GM21423 (cell line): ENCODE measurements around the gene METAP1.
A peak's percentile ranks its signal among the peaks of the same experiment; 100 is the strongest.
"Not testable (repeated sequence)": the region's sequence is repeated elsewhere in the genome, so short reads cannot be mapped to it uniquely, and the experiment has no call there.

Experiments
- ATAC-seq: cut with Tn5 transposase; IDR thresholded peaks from one replicate; pipeline ENCODE4 v1.9.1; 2021; ENCODE audit warnings: mild to moderate bottlenecking, moderate library complexity; ENCODE audit not compliant: unreplicated experiment

METAP1 gene

DNA sequence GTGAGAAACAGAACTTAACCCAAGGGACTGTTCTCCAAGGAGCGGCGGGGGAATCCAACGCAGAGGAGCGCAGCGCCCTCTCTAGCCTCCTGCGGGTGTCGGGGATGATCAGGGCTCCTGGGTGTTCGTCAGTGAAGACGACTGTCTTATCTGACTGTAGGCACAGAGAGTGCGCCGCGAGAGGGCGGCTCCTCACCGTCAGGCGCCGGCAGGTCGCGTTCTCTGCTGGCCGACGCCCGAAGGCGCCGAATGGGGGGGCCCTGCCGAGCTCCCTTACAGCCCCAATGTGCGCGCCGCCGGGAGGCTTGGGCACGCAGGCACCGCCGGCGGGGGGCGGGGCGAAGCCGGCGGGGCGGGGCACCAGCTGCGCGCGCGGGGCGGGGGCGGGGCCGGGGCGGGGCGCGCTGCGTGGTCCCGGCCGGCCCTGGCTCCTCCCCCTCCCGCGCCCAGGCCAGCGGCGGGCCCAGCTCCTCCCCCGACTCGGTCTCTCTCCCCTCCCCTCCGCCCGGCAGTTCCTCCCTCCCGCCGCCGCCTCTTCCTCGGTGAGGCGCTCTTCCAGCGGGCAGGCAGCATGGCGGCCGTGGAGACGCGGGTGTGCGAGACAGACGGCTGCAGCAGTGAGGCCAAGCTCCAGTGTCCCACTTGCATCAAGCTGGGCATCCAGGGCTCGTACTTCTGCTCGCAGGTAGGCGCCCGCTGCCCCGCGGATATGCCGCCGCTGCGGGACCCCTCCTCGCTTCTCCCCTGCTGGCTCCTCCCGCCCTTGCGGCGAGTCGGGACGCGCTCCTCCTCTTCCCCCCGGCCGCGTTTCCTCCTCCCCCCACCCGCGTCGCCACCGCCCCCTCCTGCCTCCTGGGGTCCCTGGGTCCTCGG lies at the start of gene METAP1:
METAP1 (plus strand) TSS at position 539 of the 873 bp plus-strand sequence; CDS start at position 572, 33 bp downstream.
- ATAC-seq = peak; percentile 90

DNA sequence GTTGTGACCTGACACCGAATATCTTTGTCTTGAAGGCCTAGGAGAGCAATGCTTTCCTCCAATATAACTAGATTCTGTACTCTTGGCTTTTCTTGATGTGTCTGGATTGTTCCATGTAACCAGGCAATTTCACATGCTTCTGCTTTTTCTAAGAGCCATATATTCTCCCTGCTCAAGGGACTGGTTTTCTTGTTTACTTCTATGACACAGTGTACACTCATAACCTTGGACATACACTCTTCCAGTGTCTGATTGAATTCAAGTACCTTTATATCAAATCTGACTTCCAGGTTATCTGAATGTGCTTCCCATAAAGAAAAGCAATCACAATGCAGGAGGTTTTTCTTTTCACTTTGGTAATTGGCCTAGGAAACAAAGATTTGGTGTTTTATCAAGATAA lies 49.2 kb upstream of the METAP1 start:
- ATAC-seq = no peak

DNA sequence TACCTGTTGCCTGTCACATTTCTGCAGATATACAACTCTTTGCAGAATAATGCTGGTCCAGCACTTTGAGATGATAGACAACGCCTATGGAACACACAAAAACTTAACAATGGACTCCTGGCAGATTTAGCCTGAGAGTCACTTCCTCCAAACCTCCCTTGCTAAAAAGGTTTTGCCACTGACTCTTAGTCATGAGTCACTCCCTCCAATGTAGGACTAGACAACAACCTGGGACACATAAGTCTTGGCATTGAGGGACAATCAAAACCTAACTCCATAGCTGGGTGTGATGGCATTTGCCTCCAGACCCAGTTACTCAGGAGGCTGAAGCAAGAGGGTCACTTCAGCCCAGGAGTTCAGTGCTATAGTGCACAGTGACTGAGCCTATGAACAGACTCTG lies 44.6 kb upstream of the METAP1 start:
- ATAC-seq = no peak

DNA sequence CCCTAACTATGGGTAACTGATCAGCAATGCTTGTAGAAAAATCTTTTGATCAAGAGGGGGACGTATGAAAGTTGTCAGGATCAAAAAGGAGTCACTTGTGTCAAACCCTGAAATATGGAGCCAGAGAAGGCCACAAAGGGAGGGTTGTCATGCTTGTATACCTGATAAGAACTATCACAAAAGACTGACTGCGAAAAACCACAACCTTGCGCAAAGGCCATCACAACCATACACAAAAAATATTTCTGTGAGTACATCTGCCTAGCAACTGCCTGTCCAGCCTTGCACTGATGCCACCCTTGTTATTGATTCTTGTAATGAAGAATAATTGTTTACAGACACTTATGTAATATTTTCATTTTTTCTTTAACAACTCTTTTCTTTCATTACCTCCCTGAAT lies 43.8 kb upstream of the METAP1 start:
- no peak for ATAC-seq

DNA sequence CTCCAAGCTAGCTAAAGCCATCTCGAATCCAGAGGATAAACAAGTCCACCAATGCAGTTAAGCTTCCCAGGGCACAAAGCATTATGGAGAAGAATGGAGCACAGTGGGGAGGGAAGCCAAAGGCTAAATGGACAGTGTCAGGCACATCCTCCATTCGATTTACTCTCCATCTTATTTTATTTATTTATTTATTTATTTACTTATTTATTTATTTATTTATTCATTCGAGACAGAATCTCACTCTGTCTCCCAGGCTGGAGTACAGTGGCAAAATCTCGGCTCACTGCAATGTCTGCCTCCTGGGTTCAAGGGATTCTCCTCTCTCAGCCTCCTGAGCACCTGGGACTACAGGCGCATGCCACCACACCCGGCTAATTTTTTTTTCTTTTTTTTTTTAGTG lies 40.3 kb upstream of the METAP1 start:
- ATAC-seq = no peak

DNA sequence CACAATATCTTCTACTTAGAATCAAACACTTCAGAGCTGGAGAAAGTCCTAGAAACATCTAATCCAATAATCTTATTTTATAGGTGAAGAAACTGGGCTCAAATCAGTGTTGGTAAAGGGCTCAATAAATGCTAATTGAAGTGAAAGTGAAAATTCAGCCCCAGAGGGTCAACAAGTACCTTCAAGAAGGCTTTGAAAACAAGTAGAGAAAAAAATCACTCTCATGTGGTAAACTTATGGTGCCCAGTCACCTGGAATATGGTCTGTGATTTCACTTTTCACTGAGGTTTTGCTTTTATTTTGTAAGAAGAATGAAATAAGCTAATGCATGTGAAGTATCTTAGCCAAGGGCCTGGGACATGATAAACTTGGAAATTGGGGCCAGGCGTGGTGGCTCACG lies 37.5 kb upstream of the METAP1 start:
- ATAC-seq = no peak

DNA sequence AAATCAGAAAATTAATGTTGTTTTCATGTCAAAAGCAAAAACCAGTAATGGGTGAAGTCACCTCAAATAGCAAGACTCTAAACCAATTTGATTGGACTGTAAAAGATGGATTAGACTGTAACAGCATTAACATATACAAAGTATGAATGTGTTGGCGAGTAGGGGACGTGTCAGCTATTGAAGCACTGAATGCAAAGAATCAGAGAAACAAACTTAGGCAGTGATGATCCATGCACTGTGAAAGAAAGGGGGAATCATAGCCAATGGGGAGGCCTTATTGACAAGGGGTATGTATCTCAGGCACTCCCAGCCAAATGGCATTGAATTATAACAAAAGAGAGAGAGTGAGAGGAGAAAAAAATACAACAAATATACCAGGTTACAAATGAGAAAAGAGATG lies 36.1 kb upstream of the METAP1 start:
- ATAC-seq = no peak

DNA sequence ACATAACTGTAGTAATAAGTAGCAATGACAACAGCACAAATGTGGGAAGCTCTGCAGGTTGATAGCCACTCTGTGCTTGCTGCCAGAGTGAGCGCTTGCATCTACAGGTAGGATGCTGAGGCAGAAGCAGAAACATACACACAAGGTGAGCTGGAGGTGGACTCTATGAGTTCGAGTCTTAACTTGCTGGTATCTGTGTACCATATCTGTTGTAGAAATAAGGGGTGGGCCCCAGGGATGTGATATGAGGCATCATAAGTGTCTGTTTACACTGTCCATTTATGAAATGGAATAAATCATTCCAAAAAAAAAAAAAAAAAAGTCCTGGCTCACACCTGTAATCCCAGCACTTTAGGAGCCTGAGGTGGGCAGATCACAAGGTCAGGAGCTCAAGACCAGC lies 33.8 kb upstream of the METAP1 start:
- no peak for ATAC-seq

DNA sequence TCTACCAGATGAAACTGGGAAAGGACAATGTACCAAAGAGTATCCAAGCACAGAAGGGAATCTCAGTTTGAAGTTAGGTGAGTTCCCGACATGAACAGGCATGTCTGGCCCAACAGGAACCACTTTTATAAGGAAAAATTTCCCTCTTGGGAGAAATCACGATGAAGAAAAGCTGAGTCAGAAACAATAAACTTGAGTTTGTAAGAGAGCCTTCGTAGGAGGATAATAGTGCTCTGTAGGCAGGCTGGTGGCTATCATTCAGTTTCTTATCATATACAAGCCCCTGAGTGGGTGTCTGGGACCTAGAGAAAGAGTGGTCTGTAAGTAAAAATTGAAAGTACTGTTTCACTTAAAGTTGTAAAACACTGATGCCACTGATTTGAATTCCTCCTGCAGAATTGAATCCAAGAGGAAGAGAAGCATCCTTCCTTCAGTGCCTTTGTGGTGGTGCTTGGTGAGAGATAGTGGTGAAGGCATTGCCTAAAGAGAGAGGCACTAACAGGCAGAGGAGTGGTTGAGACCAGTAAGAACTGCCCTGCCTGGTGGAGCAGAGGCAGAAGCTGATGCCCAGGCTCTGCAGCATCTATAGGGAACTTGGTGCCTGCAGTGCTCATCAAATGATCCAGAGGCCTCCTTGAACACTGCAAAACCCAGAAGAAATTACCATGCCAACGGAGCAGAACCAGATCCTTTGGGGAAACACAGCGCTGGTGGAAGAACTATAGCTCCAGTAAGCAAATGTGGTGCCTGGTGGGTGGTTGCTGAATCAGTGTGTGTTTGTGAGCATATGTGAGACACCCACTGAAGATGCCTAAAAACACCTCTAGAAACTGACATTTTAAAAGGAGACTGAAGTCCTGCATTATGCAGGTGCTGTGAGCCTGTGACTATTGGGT lies 31.7 kb upstream of the METAP1 start:
- no peak for ATAC-seq

DNA sequence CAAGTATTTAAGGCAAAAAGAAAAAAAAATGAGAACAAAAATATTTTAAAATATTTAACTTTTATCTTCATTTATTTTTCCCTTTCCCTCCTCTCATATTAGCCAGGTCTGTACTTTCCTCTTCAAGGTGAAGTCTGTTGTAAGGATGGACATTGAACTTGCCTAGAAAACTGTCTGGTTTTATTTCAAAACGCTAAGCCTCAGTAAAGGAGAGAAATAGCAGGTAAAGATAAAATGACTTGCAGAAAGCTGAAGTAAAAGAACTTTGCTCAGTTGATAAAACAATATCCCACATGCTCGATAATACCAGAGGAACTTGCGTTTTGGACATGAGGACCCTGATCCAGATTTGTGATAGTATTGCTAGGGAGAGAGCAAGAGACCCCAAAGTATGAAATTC lies 28.6 kb upstream of the METAP1 start:
- no peak for ATAC-seq

DNA sequence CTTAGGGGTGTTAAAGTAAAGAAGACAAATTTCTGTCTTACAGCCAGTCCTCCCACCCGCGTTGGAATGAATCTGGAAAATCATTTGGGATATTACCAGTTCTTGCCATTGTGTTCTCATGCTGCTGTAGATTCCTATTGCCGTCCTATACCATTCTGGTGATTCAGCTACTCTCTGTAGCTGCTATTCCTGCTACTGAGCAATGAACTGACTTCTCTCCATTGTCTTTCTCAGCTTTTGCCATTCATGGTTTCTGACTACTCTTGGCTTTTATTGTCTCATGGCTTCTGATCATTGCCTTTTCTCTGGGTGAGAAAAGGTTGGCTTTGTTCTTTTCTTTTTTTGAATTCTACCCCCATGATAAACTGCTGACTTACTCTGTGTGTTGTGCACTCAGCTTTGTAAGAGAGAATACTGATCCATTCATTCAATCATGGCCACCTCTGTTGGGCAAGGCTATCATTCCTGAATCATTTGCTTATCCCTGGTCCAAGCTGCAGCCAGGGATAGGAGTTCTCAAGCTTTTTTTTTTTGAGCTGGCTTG lies 27.7 kb upstream of the METAP1 start:
- ATAC-seq = no peak

DNA sequence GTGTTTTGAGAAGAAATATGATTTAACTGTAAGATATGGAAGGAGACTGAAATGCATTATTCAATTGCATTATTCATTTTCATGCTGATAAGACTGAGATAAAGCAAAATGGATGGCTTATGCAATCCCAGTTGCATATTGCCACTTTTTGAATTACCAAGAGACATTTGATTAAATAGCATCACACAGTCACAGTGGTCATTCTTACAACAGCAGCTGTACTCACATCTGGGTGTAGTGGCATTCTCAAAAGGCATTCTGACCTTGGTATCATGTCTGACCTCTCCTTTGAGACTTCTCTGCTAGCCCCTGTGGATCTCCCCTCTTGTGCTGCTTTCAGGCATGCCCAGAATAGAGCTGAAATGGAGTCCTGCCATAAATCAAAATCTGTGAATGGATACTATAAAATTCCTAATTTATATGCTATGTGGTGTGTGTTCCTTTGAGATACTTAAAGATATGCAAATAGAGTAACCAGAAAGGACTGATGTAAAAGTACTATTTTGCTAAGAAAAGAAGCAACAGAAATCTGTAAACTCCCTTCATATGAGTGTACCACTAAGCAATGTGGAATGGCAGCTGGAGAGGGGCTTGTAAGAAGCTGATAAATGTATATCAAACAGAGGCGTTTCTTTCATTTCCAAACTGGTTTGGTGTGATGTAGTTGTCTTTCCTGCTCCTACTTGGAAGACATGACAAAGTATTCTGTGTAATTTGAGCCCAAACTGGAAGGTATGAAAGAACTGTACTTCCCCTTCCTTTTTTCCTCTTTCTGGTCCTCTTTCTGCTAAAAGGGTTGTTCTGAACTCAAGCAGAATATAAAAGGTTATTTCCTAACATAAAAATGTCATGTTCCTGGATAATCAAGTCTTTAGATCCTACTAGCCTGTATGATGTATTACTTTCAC lies 25.4 kb upstream of the METAP1 start:
- ATAC-seq = no peak

DNA sequence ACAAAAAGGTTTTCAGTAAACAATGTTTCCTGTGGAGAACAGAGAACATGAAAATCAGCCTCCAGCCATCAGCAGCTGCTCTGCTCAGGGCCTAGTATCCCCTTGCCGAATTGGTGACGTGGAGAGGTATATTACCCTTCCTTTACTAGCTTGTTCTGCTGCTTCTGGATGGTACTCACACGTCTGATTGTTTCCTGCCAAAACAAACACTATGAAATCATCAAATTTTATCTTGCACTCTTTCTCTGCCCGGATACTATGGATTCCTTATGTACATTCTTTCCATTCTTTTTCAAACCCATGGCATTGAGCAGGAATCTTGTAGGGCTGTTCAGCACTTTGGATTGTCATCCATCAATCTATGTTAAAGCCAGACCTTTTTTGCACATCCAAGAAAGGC lies 18.8 kb upstream of the METAP1 start:
- no peak for ATAC-seq

DNA sequence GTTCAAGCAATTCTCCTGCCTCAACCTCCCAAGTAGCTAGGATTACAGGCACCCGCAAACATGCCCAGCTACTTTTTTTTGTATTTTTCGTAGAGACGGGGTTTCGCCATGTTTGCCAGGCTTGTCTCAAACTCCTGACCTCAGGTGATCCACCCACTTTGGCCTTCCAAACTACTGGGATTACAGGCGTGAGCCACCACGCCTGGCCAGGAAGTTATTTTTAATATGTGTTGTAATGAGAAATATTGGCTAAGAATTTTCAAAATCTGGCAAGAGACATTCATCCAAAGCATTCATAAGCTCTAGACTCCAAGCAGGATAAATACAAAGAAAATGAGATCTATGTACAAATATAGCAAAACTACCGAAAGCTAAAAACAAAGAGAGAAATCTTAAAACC lies 18.0 kb upstream of the METAP1 start:
- no peak for ATAC-seq

DNA sequence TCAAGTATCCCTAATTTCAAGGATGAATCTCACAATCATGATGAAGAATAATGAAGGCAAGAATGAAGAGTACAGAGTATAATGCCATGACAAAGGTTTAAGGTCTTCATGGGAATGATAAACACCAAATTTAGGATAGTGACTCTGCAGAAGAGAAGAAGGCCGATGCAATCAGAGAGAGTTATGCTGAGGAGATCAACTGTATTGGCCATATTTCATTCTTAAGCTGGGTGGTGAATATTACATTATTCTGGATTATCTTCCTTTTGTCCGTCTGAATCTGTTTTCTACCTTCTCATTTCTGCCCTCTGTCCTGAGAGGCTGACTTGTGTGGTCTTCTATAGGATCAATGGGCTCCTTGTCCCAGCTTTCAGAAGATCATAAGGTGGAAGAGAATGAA lies 7.8 kb upstream of the METAP1 start:
- ATAC-seq = no peak

DNA sequence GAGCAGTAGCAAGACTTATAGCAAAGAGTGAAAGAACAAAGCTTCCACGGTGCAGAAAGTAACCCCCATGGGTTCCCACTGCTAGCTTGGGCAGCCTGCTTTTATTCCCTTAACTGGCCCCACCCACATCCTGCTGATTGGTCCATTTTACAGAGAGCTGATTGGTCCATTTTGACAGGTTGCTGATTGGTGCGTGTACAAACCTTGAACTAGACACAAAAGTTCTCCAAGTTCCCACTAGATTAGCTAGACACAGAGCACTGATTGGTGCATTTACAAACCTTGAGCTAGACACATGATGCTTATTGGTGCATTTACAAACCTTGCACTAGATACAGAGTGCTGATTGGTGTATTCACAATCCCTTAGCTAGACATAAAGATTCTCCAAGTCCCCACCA lies 2.7 kb upstream of the METAP1 start:
- ATAC-seq = not testable (repeated sequence)

DNA sequence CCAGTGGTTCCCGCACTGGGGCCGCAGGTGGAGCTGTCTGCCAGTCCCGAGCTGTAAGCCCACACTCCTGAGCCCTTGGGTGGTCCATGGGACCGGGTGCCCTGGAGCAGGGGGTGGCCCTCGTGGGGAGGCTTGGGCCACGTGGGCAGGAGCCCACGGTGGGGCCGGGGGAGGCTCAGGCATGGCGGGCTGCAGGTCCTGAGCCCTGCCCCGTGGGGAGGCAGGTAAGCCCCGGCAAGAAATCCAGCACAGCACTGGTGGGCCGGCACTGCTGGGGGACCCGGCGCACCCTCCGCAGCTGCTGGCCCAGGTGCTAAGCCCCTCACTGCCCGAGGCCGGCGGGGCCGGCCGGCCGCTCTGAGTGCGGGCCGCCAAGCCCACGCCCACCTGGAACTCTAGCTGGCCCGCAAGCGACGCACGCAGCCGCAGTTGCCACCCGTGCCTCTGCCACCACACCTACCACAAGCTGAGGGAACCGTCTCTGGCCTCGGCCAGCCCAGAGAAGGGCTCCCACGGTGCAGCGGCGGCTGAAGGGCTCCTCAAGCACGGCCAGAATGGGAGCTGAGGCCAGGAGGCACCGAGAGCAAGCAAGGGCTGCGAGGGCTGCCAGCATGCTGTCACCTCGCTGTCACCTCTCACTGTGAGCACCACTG lies 2.0 kb upstream of the METAP1 start:
- ATAC-seq = no peak

DNA sequence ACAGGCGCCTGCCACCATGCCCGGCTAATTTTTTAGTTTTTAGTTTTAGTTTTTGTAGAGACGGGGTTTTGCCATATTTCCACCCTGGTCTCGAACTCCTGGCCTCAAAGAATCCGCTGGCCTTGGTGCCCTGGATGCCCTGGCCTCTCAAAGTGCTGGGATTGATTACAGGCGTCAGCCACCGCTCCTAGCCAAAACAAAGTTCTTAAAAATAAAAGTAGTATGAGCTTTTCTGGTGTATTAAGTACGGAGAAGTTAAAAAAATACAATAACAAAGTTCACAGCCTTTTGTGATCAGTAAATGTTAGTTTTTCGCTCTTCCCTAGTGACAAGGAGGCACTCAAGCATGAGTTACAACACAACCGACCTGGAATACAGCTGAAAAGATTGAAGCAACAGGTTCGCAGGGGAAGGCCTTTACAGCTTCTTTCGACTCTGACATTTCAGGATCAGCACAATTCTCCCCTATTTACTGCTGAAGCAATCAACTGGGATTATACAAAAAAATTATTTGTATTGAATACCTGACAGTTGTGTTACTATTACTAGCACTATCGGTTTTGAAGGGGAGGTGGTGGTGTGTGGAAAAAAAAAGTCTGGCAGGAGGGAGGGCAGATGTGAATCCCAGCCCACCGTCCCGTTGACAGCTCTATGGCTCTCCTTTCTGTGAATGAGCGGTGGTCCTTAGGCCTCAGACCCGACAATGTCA lies 893 bp upstream of the METAP1 start:
- ATAC-seq = no peak

DNA sequence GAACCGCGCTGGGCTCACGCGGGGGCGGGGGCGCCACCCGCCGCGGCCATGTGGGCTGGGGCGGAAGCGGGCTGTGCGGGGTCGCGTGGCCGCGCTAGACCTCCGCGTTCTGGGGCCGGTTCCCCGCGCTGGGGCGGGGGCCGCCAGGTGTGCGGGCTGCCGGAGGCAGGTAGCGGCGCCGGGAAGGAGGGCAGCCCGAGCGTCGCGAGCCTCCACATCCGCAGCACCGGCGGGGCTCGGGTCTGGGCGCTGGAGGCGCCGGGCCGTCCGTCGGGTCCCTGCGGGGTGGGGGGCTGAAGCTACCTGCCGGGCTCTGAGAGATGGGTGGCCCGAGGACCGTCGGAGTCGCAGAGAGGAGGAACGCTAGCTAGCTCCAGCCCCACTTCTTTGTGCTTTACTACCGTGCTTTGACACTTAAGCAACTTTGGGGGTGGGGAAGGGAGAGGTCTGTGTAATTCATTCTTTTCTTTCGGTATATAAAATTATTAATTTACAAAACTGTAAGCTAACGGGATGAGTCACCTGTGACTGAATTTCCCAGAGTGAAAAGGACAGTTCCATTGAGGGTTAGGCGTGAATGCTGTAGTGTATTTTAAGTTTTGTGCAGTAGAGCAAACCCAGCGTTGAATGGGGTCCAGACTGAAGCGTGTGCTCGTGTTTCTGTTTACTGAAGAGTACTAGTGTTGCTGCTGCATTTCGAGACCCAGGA lies 689 bp downstream of the METAP1 start:
- peak; percentile 21 for ATAC-seq
